ENCODE data around the gene PHIP.

DNA sequence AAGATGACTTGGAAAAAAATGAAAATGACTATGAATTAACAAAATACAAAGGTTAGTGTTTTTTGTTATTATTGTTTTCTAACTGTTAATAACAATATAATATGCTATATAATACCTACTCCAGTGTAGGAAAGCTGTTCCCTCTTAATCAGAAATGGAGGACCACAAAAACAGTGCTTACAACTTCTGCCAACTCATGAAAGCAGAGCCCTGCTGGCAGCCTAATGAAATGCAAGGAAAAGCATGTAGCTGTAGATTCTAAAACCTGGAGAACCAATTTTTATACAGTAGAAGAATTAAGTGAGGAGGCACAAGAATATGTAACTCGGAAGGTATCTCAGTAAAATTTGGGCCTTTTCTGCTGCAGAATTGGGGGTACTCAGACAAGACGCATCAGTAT is 29.4 kb downstream of the PHIP start:
- no peak for TF ChIP-seq ZNF639 (tag by site-specific recombination; IDR thresholded peaks at IDR 0.05)
- no peak for TF ChIP-seq WT1 (tag by site-specific recombination; IDR thresholded peaks at IDR 0.05)
- TF ChIP-seq TRIM28 (IDR thresholded peaks at IDR 0.05; ENCODE audit: borderline replicate concordance, low read length): no peak
- no peak for TF ChIP-seq GLI4 (tag by site-specific recombination; IDR thresholded peaks at IDR 0.05)
- TF ChIP-seq ZNF768 (tag by site-specific recombination; IDR thresholded peaks at IDR 0.05): no peak
- no peak for TF ChIP-seq ZNF132 (tag by site-specific recombination; IDR thresholded peaks at IDR 0.05; ENCODE audit: borderline replicate concordance)
- TF ChIP-seq ZNF239 (tag by site-specific recombination; IDR thresholded peaks at IDR 0.05): no peak
- TF ChIP-seq ZBTB1 (tag by site-specific recombination; IDR thresholded peaks at IDR 0.05): no peak
- TF ChIP-seq ZNF518A (tag by site-specific recombination; conservative IDR thresholded peaks at IDR 0.05; ENCODE audit: low read depth): no peak
- no peak for TF ChIP-seq ZNF175 (tag by site-specific recombination; IDR thresholded peaks at IDR 0.05)
- TF ChIP-seq YY1 (tag by site-specific recombination; IDR thresholded peaks at IDR 0.05): no peak
- TF ChIP-seq ZNF645 (tag by site-specific recombination; IDR thresholded peaks at IDR 0.05): no peak

All from HEK293 (cell line).